CD4-positive, alpha-beta T cell (primary cell): Measurements from ENCODE around the gene SMARCA2. TPM values are rescaled to one million over a fixed set of nuclear protein-coding genes. Genes with fewer than 3 reads are reported as not detected.

Source experiments
- ATAC-seq: fragments of 200-7000 bp; cut with Tn5 transposase; one replicate; pipeline ENCODE4 v1.10.0; 2022; ENCODE audit warnings: mild to moderate bottlenecking; ENCODE audit not compliant: poor library complexity
- CTCF ChIA-PET: fragments of 350-600 bp; sonication (Branson Sonifier 250); formaldehyde crosslinking; loops from one replicate; lab custom pipeline; 2021; ENCODE audit warnings: antibody characterized with exemption, inconsistent platforms; lab: Charles Lee
- POLR2A ChIA-PET: fragments of 350-600 bp; sonication (Branson Sonifier 250); formaldehyde crosslinking; loops from one replicate; lab custom pipeline; 2021; ENCODE audit warnings: antibody characterized with exemption, inconsistent platforms; lab: Charles Lee
- DNase-seq, 14 experiments: peaks; one replicate each; pipeline ENCODE4 v3.0.0-alpha.2; 2013 to 2020; ENCODE audit warnings: mixed read lengths in 2 of 14
- H3K27ac ChIP-seq, 2 donors: one replicate each; pipeline versions ENCODE4 v1.5.1 to v1.7.0; 2013; ENCODE audit warnings: low read length in 2 of 2, low read depth in 1 of 2, mild to moderate bottlenecking in 1 of 2
- H3K27me3 ChIP-seq, 2 experiments: 1 replicate in 1 of 2; 2 replicates in 1 of 2; pipeline versions ENCODE4 v1.6.1 to v1.7.0; 2013; ENCODE audit warnings: low read length in 2 of 2, control low read depth in 1 of 2, mild to moderate bottlenecking in 1 of 2, moderate library complexity in 1 of 2; ENCODE audit not compliant: insufficient read depth in 2 of 2, control insufficient read depth in 1 of 2
- H3K36me3 ChIP-seq: one replicate; pipeline ENCODE4 v1.6.1; 2013; ENCODE audit warnings: low read length, control low read depth; ENCODE audit not compliant: insufficient read depth
- H3K4me1 ChIP-seq: one replicate; pipeline ENCODE4 v1.6.1; 2013; ENCODE audit warnings: low read length, control low read depth; ENCODE audit not compliant: insufficient read depth
- H3K4me3 ChIP-seq: one replicate; pipeline ENCODE4 v1.5.1; 2013; ENCODE audit warnings: mild to moderate bottlenecking, low read length, moderate library complexity
- H3K9me3 ChIP-seq, 2 experiments: 1 replicate in 1 of 2; 2 replicates in 1 of 2; pipeline versions ENCODE4 v1.6.1 to v1.7.0; 2013; ENCODE audit warnings: low read length in 2 of 2, mild to moderate bottlenecking in 2 of 2, control low read depth in 1 of 2, moderate library complexity in 1 of 2; ENCODE audit not compliant: control insufficient read depth in 1 of 2, insufficient read depth in 1 of 2
- H3K27ac Mint-ChIP-seq: one replicate; pipeline ENCODE4 v1.8.0; 2020; ENCODE audit warnings: mixed read lengths
- H3K27me3 Mint-ChIP-seq: one replicate; pipeline ENCODE4 v1.8.0; 2021; ENCODE audit warnings: mixed read lengths
- H3K36me3 Mint-ChIP-seq: one replicate; pipeline ENCODE4 v1.8.0; 2021; ENCODE audit warnings: low read depth, mixed read lengths
- H3K4me1 Mint-ChIP-seq: one replicate; pipeline ENCODE4 v1.8.0; 2021; ENCODE audit warnings: low read depth, mixed read lengths
- H3K4me3 Mint-ChIP-seq: one replicate; pipeline ENCODE4 v1.8.0; 2020; ENCODE audit warnings: mild to moderate bottlenecking, mixed read lengths
- H3K9me3 Mint-ChIP-seq: one replicate; pipeline ENCODE4 v1.8.0; 2020; ENCODE audit warnings: mixed read lengths
- CTCF ChIP-seq: fragments of 200-600 bp; IDR thresholded peaks from one replicate; pipeline ENCODE4 v1.8.0; 2022; ENCODE audit warnings: antibody characterized with exemption, mild to moderate bottlenecking
- intact Hi-C, 2 experiments: fragments of 100-400 bp; cut with DNase I in 1 of 2; cut with micrococcal nuclease in 1 of 2; formaldehyde crosslinking; loops; one replicate each; pipeline versions ENCODE4 v1.15.1 to v1.9.0; 2023 to 2025; cut with DNase I, micrococcal nuclease
- total RNA-seq, 174 experiments: library from RNA in 2 of 174; stranded (reverse) in 2 of 174; gene quantifications; one replicate each; pipeline ENCODE4 v1.2.3 and lab custom pipeline; 2021 to 2026

The SMARCA2 gene
- total RNA-seq, 2 experiments from 2014 or later: 268 to 272 TPM

- Histone ChIP-seq H3K27ac (no peak overlapping the region), H3K27me3 (no peaks in the 10 kb centered on the region), H3K4me1 (peaks cover 19% of the 10 kb centered on the region), H3K9me3 (no peaks in the 10 kb centered on the region), H3K36me3 (peaks cover 27% of the 10 kb centered on the region), H3K4me3 (peak overlapping the region; percentile 60)
- Mint-ChIP-seq H3K4me3 (peak overlapping the region; percentile 78), H3K36me3 (peaks cover 39% of the 10 kb centered on the region), H3K27me3 (no peaks in the 10 kb centered on the region), H3K27ac (peak overlapping the region; percentile 73), H3K9me3 (no peaks in the 10 kb centered on the region), H3K4me1 (peaks cover 68% of the 10 kb centered on the region)
- ChIA-PET POLR2A (interaction anchor here (0.9 to 1.6 kb wide), 2 partner anchors 28 to 684 kb away, joined by 3 to 6 read pairs; partner anchors contain the start of gene PUM3), CTCF (interaction anchor here (1.0 to 1.2 kb wide), 2 partner anchors 9 to 13 kb away, joined by 3 read pairs; no protein-coding TSS in a partner anchor)
- DNase-seq (peak in 1 of 14 experiments; percentile 9), ATAC-seq (no peak)
- TF ChIP-seq CTCF: no peak
- intact Hi-C loops: loop anchor here in 1 of 2 experiments (2.0 to 10.0 kb wide), 2 partner anchors 27 to 685 kb away; partner anchors contain the start of gene PUM3
These were observed 144.6 kb downstream of the SMARCA2 start for GRCh38 chr9:2159521-2160454.

- peaks cover 71% of the 10 kb centered on the region for H3K4me1 Mint-ChIP-seq
- ATAC-seq: no peak
- DNase-seq: no peak
- Histone ChIP-seq H3K4me3 (no peak overlapping the region), H3K36me3 (peaks cover 36% of the 10 kb centered on the region), H3K4me1 (peaks cover 16% of the 10 kb centered on the region), H3K27ac (no peak overlapping the region), H3K27me3 (no peaks in the 10 kb centered on the region), H3K9me3 (no peaks in the 10 kb centered on the region)
- H3K36me3 Mint-ChIP-seq: peaks cover 58% of the 10 kb centered on the region
- no peaks in the 10 kb centered on the region for H3K9me3 Mint-ChIP-seq
- intact Hi-C loops: no loop called here
- H3K27ac Mint-ChIP-seq: peak overlapping the region; percentile 37
- no peak for TF ChIP-seq CTCF
- ChIA-PET CTCF (no interaction called here), POLR2A (interaction anchor here (1.2 kb wide), 1 partner anchor 147 kb away, joined by 4 read pairs; the partner anchor contains the start of gene SMARCA2)
- no peak overlapping the region for H3K4me3 Mint-ChIP-seq
- no peaks in the 10 kb centered on the region for H3K27me3 Mint-ChIP-seq
These were observed 146.5 kb downstream of the SMARCA2 start for GRCh38 chr9:2161661-2162060.

GRCh38 chr9:2163231-2163885 is 148.2 kb downstream of the SMARCA2 start:
- Mint-ChIP-seq H3K4me1 (peaks cover 61% of the 10 kb centered on the region), H3K27me3 (no peaks in the 10 kb centered on the region), H3K4me3 (no peak overlapping the region), H3K9me3 (no peaks in the 10 kb centered on the region), H3K27ac (no peak overlapping the region), H3K36me3 (peaks cover 75% of the 10 kb centered on the region)
- intact Hi-C loops: no loop called here
- H3K4me1 ChIP-seq: peaks cover 1% of the 10 kb centered on the region
- H3K27ac ChIP-seq: no peak overlapping the region
- DNase-seq (no peak), ATAC-seq (no peak)
- H3K36me3 ChIP-seq: peaks cover 50% of the 10 kb centered on the region
- no peaks in the 10 kb centered on the region for H3K9me3 ChIP-seq
- ChIA-PET POLR2A (no interaction called here), CTCF (interaction anchor here (0.5 kb wide), 1 partner anchor 347 kb away, joined by 4 read pairs; no protein-coding TSS in a partner anchor)
- H3K27me3 ChIP-seq: no peaks in the 10 kb centered on the region
- no peak overlapping the region for H3K4me3 ChIP-seq
- TF ChIP-seq CTCF: no peak
